ENCODE measurements around the gene GSX1. TPM values are rescaled to one million over a fixed set of nuclear protein-coding genes. Genes with fewer than 3 reads are reported as not detected.

GSX1 gene
- total and polyA plus RNA-seq, 2 of the 4 experiments (the other 2 are of a cell fraction), result not detected

DNA sequence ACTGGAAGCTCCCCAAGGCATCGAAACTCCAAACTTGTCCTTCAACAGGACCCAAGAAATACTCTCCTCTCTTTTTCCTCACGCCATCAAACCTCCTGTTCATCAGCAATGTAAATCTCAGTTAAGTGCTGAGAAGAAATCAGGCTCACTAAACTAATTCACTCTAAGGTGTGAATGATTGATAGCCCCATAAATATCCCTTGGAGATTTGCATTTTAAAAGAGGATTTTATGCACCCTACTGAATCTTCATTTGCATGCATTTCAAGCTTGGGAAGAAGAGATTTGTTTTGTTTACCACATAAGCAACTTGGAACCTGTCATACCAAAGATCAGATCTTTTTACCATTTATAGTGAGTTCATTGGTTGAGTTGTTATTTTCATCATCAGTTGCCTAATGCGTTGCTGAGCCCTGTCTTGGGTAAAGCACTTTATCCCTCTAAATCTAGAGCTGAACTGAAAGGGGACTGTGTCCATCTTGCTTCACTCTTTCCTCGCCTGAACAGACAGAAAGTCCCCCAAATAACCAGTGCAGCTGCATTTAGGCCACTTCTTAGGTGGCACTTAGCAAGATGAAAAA, 40.2 kb upstream of the GSX1 start:
- H3K4me2 ChIP-seq (ENCODE audit: low read depth, low read length), result no peak overlapping the region
- intact Hi-C loops (cut with micrococcal nuclease), result no loop called here
- no peak overlapping the region for H2BK20ac ChIP-seq (ENCODE audit: low read depth, low read length)
- H3K4me1 ChIP-seq (ENCODE audit: control insufficient read depth, insufficient read depth, low read length), result no peaks in the 10 kb centered on the region
- no peak overlapping the region for H3K4ac ChIP-seq (ENCODE audit: low read depth, low read length)
- H3K36me3 ChIP-seq (ENCODE audit: control insufficient read depth, insufficient read depth, low read length), result no peaks in the 10 kb centered on the region
- ChIA-PET POLR2A (ENCODE audit: unreplicated experiment) (no interaction called here), CTCF (no interaction called here)
- H3K23ac ChIP-seq (ENCODE audit: low read depth, low read length), result no peak overlapping the region
- no peak overlapping the region for H3K4me3 ChIP-seq (ENCODE audit: insufficient read depth, low read depth, low read length)
- no peak overlapping the region for H2AFZ ChIP-seq (replicated peaks; ENCODE audit: low read length, poor library complexity)
- H4K5ac ChIP-seq (ENCODE audit: low read depth, low read length), result no peak overlapping the region
- no TSS peak for BruUV-seq (replicated peaks)
- H2BK120ac ChIP-seq (ENCODE audit: low read depth, low read length), result no peak overlapping the region
- H3K27me3 ChIP-seq (ENCODE audit: control insufficient read depth, insufficient read depth, low read length), result no peaks in the 10 kb centered on the region
- H3K18ac ChIP-seq (ENCODE audit: low read depth, low read length), result no peak overlapping the region
- H3K9me1 ChIP-seq (ENCODE audit: insufficient read depth, low read length), result no peaks in the 10 kb centered on the region
- no peaks in the 10 kb centered on the region for H3K79me1 ChIP-seq (ENCODE audit: low read depth in 1 of 2, low read length in 2 of 2)
- H4K20me1 ChIP-seq (ENCODE audit: insufficient read depth, low read length), result no peaks in the 10 kb centered on the region
- no peak overlapping the region for H3K27ac ChIP-seq (ENCODE audit: insufficient read depth, low read length)
- H3K14ac ChIP-seq (replicated peaks; ENCODE audit: low read depth, low read length), result no peak overlapping the region
- TF ChIP-seq RAD21 (IDR thresholded peaks at IDR 0.05; ENCODE audit: low read length) (no peak), MXI1 (IDR thresholded peaks at IDR 0.05; ENCODE audit: borderline replicate concordance, low read depth, low read length) (no peak)
- H4K91ac ChIP-seq (ENCODE audit: insufficient read depth, low read depth, low read length), result no peak overlapping the region
- no peak for ATAC-seq (ENCODE audit: low read depth)
- H2BK5ac ChIP-seq (ENCODE audit: low read depth, low read length, poor library complexity, severe bottlenecking), result no peak overlapping the region
- dilution Hi-C loops (cut with HindIII; ENCODE audit: low sequenced_read_pairs, unreplicated experiment), result no loop called here
- no peak overlapping the region for H4K8ac ChIP-seq (ENCODE audit: low read depth in 2 of 2, low read length in 2 of 2)
- 20% methylated on average over 1 of the region's 4 CpGs; no CpG with 5 or more reads in 1 of the 2 experiments for WGBS, 2 experiments (ENCODE audit: extremely low coverage in 2 of 2, insufficient read length in 1 of 2)
- no peak overlapping the region for H3K56ac ChIP-seq (ENCODE audit: extremely low read depth, insufficient read depth, low read length)
- no peak overlapping the region for H3K9ac ChIP-seq (ENCODE audit: low read depth, low read length)
- H2AK5ac ChIP-seq (ENCODE audit: low read depth, low read length), result no peak overlapping the region
- no peak overlapping the region for H2BK15ac ChIP-seq (ENCODE audit: low read depth, low read length)
- in situ Hi-C loops (cut with MboI; ENCODE audit: low sequenced_read_pairs), result no loop called here
- DNase-seq, result no peak
- H2AK9ac ChIP-seq (replicated peaks; ENCODE audit: low read depth, low read length, poor library complexity), result no peak overlapping the region
- no peaks in the 10 kb centered on the region for H3K9me3 ChIP-seq (ENCODE audit: control insufficient read depth, insufficient read depth, low read length)

Measured in IMR-90 (cell line).